PC-3 (cell line): Measurements from ENCODE around the gene ILK.

Experiments
- CTCF ChIP-seq: fragments of 300-600 bp; sonication (generic); conservative IDR thresholded peaks from 2 replicates; pipeline ENCODE4 v1.5.1; 2017; ENCODE audit warnings: antibody characterized with exemption, low read depth, mild to moderate bottlenecking, low read length
- EZH2 ChIP-seq: fragments of 300-600 bp; sonication (generic); IDR thresholded peaks from one replicate; pipeline ENCODE4 v1.6.1; 2017; ENCODE audit warnings: antibody characterized with exemption, mild to moderate bottlenecking, low read length; ENCODE audit not compliant: unreplicated experiment
- EZH2phosphoT487 ChIP-seq: fragments of 300-600 bp; sonication (generic); IDR thresholded peaks from 2 replicates; pipeline ENCODE4 v1.6.1; 2018; ENCODE audit warnings: mild to moderate bottlenecking, antibody characterized with exemption, low read length, borderline replicate concordance

DNA sequence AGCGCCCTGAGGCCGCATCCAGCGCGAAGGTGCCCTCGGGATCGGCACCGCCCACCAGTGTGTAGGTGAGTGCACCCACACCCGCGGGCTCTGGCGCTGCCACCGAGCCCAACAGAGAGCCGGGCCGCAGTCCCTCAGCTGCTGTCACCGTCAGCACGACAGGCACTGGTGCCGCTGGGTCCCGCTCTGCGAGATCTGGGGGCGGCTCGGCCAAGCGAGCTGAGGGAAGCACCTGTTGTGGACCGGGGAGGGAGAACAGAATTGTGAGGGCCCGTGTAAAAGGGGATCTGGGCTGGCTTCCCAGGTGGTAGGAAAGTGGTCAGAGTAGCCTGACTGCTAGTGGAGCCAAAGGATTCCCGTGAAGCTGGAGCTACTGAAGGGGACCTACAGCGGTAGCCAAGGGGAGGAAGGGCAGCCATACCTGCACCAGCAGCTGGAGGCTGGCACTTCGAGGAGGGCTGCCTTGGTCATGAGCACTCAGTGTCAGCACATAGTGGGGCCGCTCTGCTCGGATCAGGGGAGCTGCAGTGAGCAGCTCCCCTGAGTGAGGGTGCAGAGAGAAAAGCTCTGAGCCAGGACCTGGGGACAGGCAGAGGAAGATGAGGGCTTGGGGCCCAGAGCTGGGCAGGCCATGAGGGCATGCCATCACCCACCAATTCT lies 27.2 kb downstream of the ILK start:
- TF ChIP-seq CTCF (no peak), EZH2phosphoT487 (no peak), EZH2 (no peak)
